GM12864 (cell line): ENCODE data around the gene SEC14L5.
"Not testable (repeated sequence)": the region's sequence is repeated elsewhere in the genome, so short reads cannot be mapped to it uniquely, and the experiment has no call there.

Source experiments
- DNase-seq: peaks from one replicate; pipeline ENCODE4 v3.0.0-alpha.2; 2011; ENCODE audit warnings: low read depth
- H3K4me3 ChIP-seq: 2 replicates; pipeline ENCODE4 v1.5.1; 2011; ENCODE audit warnings: mild to moderate bottlenecking, low read depth, low read length, control low read depth
- TF ChIP-seq, protein P1 (sequence below): IDR thresholded peaks from 2 replicates; pipeline ENCODE4 v1.5.1; 2011; ENCODE audit warnings: low read depth, mild to moderate bottlenecking, moderate library complexity, low read length, control low read depth, inconsistent platforms; ENCODE audit errors: missing control alignments

SEC14L5 gene

DNA sequence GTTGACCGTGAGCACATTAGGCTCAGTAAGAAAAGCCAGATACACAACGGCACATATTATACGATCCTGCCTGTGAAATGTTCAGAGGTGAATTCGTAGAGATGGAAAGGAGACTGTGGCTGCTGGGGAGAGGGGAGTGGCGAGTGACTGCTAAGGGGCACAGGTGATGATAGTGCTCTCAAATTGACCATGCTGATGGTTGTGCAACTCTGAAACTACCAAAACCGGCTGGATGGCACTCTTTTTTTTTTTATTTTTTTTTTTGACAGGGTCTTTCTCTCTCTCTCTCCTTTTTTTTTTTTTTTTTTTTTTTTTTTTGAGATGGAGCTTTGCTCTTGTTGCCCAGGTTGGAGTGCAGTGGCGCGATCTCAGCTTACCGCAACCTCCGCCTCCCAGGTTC lies 8.1 kb upstream of the SEC14L5 start:
- H3K4me3 ChIP-seq: no peak overlapping the region
- TF ChIP-seq, protein P1, sequence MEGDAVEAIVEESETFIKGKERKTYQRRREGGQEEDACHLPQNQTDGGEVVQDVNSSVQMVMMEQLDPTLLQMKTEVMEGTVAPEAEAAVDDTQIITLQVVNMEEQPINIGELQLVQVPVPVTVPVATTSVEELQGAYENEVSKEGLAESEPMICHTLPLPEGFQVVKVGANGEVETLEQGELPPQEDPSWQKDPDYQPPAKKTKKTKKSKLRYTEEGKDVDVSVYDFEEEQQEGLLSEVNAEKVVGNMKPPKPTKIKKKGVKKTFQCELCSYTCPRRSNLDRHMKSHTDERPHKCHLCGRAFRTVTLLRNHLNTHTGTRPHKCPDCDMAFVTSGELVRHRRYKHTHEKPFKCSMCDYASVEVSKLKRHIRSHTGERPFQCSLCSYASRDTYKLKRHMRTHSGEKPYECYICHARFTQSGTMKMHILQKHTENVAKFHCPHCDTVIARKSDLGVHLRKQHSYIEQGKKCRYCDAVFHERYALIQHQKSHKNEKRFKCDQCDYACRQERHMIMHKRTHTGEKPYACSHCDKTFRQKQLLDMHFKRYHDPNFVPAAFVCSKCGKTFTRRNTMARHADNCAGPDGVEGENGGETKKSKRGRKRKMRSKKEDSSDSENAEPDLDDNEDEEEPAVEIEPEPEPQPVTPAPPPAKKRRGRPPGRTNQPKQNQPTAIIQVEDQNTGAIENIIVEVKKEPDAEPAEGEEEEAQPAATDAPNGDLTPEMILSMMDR: no peak
- DNase-seq: no peak

DNA sequence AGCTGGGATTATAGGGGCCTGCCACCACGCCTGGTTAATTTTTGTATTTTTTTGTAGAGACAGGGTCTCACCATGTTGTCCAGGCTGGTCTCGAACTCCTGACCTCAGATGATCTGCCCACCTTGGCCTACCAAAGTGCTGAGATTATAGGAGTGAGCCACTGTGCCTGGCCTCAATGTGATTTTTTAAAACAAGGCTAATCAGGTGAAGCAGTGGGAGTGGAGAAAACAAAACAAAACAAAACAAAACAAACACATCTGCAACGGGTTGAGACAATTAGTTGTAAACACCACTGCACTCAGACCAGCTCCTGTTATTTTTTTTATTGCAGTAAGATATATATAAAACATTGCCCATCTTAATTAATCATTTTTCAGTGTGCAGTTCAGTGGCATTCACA lies 6.5 kb upstream of the SEC14L5 start:
- DNase-seq, H3K4me3 ChIP-seq: not testable (repeated sequence)

DNA sequence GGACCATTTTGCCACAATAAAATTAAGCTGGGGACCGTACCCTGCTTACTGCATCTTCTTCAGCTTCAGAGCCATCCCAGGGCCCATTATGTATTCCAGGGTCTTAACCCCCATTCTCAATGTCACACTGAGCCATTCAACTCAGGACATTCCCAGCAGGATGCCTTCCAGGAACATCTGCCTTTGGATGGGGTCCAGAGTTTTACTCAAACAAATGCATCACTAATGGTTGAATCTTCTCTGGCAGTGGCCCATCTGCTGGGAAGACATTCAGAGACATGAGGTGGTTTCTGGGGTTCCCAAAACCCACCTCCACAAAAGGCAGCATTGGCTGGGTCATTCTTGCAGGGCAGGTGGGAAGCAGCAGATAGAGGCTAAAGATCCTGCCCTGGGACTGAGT lies 3.4 kb upstream of the SEC14L5 start:
- TF ChIP-seq, protein P1: no peak
- H3K4me3 ChIP-seq: no peak overlapping the region
- no peak for DNase-seq

DNA sequence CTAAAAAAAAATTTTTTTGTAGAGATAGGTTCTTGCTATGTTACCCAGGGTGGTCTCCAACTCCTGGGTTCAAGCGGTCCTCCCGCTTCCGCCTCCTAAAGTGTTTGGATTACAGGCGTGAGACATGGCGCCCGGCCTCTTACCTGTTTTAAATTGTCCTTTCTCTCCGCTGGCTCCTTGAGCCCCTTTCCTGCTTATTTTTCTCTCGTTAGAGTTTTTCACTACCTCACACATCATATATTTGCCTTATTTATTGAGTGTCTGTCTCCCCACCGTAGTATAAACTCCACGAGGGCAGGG lies 760 bp upstream of the SEC14L5 start:
- TF ChIP-seq, protein P1: no peak
- DNase-seq: no peak
- peak overlapping the region; percentile 55 for H3K4me3 ChIP-seq

DNA sequence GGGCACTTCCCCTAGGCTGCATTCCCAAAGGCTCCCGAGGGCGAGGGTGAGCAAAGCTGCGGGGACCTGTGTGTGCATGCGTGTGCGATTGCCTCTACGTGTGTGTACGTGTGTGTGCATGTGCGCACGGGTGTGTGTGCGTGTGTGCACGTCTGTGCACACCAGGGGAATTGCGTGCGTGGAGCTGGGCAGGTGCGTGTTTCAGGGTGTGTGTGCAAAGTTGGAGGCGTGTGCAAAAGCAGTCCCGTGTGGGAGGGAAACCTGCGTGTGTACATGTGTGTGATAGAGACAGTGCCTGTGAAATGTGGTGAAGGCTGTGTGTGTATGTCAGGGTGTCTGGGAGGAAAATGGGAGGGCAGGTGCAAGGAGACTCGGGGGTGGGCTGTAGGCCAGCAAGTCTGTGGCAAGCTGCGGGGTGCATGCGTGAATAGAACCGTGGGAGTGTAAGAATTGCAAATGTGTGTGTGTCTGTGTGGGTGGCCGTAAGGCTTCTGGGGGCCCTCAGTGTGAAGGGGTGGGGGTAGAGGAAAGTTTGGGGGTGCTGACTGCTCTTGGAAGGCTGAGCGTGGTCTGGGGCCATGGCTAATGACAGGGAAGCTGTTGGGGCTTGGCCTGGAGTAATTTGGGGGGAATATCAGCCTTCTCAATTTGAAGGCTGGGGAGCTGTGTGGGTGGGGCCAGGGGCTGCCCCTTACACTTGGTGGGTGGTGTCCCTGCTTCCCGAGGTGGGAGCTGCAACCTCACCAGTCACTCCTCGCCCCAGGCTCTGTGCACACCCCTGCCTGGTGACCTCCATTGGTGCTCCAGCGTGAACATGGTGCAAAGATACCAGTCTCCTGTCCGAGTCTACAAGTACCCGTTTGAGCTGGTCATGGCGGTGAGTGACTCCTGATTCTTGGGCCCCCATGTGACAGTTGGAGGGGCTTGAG lies 644 bp downstream of the SEC14L5 start:
- TF ChIP-seq, protein P1: no peak
- H3K4me3 ChIP-seq: no peak overlapping the region
- DNase-seq: no peak

DNA sequence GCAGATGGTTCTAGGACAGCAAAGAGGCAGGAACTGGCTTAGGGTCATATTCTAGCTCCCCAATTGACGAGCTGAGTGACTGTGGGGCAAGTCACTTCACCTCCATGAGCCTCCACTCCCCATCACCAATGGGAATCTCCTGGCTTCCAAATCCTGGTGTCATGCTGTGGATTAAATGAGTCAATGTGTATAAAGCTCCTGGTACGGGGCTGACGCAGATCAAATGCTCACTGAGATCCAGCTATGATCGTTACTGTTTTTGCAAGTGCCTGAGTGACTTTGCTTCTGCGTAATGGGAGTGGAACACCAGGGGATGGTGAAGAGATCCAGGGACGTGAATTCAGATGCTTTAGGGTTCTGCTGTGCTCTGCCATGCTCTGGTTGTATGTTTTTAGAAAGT lies 2.4 kb downstream of the SEC14L5 start:
- H3K4me3 ChIP-seq: no peak overlapping the region
- no peak for DNase-seq
- TF ChIP-seq, protein P1: no peak

DNA sequence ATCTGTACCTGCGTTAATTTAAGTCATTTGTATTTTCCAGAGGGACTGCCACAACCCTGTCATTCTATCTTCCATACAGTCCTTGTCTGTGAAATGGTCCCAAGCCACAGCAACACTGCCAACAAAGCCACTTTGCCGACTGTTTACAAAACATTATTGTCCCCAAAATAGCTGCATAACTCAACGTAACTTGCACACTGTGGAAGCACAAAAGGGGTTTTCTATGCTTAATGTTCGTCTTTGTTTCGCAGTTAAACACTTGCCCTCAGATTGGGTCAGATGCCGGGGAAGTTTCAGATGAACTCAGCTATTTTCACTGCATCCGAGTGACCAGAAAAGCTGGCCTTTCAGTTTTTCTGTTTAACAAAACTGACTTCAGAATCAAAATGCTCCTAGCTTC lies 4.6 kb downstream of the SEC14L5 start:
- DNase-seq: no peak
- TF ChIP-seq, protein P1: no peak
- H3K4me3 ChIP-seq: no peak overlapping the region

DNA sequence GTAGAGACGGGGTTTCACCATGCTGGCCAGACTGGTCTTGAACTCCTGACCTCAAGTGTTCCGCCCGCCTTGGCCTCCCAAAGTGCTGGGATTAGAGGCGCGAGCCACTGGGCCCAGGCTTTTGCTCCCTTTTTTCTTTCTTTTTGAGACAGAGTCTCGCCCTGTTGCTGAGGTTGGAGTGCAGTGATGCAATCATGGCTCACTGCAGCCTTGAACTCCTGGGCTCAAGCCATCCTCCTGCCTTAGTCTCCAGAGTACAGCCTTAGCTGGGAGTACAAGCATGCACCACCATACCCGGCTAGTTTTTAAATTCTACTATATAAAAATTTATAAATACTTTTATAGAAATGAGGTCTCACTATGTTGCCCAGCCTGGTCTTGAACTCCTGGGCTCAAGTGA lies 5.4 kb downstream of the SEC14L5 start:
- H3K4me3 ChIP-seq, DNase-seq: not testable (repeated sequence)
